Hematopoietic multipotent progenitor cell treated with erythropoietin and hydrocortisone succinate and interleukin-3 and kit ligand, for 8 days (in vitro differentiated cells): ENCODE results near the gene ACBD3.

Experiments
- DNase-seq: peaks from one replicate; pipeline ENCODE4 v3.0.0-alpha.2; 2015

ACBD3 gene

GRCh38 chr1:226199971-226200370, 13.4 kb upstream of the ACBD3 start:
- no peak for DNase-seq

DNA sequence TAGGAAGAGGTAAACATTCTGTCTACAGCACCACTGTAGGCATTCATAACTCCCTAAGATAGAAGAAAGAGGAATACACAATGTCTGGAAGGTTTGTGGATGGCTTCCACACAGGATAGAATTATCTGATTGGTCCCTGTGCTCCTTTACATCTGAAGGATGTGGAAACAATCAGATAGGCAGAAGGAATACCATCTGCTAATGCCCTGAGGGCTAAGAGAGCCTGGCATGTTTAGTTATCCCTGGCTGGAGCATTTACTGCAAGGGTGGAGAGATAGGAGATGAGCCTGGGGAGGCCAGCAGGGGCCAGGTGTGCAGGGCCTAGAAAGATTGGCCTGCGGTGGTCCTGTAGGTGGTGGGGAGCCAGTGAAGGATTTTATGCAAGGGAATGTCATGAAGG, 8.6 kb upstream of the ACBD3 start:
- DNase-seq: no peak

DNA sequence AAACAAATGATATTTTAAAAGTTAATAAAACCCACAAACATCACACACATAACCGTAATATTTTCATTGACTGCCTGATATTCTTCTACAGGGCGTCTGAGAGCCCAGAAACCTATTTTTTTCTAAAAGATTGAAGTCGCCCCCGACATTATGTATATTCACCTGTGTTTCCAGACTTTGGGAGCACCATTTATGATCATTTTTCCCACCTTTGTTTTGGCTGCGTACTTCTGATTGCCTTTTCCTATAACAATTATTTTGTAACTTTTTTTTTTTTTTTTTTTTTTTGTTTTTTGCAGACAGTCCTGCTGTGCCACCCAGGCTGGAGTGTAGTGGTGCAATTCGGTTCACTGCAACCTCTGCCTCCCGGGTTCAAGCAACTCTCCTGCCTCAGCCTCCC, 839 bp upstream of the ACBD3 start:
- no peak for DNase-seq

DNA sequence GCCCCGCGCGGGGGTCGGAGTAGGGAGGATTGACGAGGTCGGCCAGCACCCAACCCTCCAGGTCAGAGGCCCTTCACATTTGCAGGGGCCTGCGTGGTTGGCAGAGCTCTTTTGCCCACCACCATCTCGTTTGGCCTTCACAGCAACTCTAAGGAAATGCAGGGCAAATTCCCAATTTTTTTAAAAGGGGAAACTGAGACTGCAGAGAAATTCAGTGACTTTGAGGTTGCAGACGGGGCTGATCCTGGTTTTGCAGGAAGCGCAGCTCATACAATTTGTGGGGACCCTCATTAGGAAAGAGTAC, 430 bp upstream of the ACBD3 start:
- no peak for DNase-seq

DNA sequence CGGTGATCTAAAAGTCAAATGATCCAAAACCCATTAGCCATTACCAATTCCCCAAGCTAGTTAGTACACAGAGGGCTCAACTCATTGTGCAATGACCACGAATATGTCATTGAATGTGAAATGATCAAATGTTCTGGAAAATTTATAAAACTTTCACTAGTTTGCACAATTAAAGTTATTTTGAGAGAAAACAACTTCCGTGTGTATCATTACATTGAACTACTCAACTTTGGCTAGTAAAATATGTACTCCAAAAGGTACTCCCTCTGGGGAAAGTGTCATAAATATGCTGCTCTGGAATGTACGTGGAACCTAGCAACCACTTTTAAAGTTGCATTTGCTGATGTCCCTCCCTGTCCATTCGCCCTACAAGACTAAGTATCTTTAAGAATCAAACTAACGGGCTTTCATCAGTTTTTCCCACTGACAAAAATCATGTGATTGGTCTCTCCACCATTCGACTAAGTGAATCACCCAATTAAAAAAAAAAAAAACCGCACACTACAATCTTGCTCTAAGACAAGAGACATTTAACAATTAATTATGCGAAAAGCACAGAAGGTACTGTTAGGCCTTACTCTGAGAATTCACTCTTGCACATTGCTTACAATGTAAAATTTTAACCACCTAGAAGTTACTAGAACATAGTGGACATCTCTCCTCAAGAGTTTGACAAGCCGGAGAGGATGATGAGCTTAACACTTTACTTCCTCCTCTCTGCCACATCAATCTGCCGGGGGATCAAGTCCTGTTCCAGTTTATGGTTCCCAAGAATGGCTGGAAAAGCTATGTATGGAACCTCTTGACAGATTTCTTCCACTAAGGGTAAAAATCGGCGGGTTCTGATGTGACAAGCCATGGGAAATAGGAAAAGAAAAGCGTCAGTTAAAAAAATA, 1.2 kb downstream of the ACBD3 start:
- DNase-seq: peak; percentile 22

GRCh38 chr1:226181996-226182714, 4.4 kb downstream of the ACBD3 start:
- DNase-seq: peak; percentile 72

DNA sequence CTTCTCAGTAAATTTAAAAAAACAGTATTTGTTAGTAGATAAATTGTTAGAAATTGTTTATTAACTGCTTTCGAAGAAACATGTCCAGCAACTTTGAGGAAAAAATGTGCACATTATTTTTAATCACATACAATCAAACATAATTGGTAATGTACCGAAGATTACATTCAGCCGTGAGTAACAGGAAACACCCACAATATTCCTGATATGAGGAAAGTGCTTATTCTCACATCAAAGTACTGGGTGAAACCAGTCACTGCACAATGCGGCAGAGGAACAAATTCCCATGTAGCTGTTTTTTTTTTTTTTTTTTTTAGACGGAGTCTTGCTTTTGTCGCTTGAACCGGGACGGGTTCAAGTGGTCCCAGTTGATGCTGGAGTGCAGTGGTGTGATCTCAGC, 9.7 kb downstream of the ACBD3 start:
- DNase-seq: no peak

GRCh38 chr1:226172589-226172988, 14.0 kb downstream of the ACBD3 start:
- DNase-seq: no peak

GRCh38 chr1:226166341-226166740, 20.2 kb downstream of the ACBD3 start:
- no peak for DNase-seq

GRCh38 chr1:226164154-226164553, 22.4 kb downstream of the ACBD3 start:
- DNase-seq: no peak

GRCh38 chr1:226162898-226163297, 23.6 kb downstream of the ACBD3 start:
- DNase-seq: no peak

DNA sequence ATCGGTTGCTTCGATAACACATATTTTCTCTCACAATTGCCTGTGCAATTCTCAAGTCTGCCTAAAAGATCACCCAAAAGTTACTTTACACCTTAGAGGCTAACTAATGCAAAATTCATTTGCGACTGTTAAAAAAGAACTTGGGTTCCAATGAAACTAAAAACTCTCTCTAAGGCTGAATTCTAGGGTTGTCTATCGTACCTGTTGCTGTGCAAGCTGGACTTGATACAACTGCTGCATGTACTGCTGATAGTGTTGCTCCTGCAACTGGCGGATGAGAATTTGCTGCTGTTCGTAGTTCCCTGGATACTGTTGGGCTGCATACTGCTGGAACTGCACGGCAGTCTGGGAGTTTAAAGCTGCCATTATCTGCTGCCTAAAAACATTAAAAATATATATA, 27.6 kb downstream of the ACBD3 start:
- DNase-seq: no peak

DNA sequence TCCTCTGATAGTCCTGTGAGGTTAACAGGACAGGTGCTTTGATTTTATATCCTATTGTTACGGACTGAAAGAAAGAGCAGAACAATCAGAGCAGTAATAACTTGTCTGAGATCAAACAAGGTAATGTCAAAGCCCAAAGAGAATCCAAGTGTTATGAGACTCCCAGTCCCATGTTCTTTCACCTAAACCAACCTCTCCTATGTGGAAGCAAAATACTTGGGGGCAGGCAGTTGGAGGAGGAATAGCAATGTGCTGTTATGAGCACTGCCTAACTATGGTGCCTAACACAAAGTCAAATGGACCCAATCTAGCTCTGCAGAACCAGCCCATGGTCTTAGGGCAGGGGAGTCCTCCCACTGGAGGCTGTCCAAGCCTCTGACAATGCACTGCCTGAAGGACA, 28.1 kb downstream of the ACBD3 start:
- no peak for DNase-seq

- DNase-seq: no peak
Observed at GRCh38 chr1:226157761-226158316, 28.7 kb downstream of the ACBD3 start.

DNA sequence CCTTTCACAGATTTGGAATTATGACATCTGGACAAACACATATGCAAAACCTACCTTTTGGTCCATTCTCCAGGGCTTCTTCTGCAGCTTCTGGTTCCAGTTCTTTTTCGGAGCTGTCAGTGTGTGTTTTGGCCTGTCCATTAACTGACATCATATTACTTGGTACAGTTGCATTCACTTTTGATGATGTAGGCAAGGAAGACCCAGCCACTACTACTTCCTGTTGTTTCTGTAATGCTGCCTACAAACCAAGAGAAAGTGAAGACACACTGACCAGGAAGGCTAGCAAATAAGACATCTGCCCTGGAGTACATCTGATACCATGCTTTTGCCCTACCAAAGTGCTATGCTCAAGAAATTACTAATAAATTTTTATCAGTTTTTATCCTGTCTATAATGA, 31.9 kb downstream of the ACBD3 start:
- DNase-seq: no peak

- no peak for DNase-seq
Observed at GRCh38 chr1:226149806-226150205, 36.7 kb downstream of the ACBD3 start.

GRCh38 chr1:226148121-226148648, 38.4 kb downstream of the ACBD3 start:
- DNase-seq: no peak

DNA sequence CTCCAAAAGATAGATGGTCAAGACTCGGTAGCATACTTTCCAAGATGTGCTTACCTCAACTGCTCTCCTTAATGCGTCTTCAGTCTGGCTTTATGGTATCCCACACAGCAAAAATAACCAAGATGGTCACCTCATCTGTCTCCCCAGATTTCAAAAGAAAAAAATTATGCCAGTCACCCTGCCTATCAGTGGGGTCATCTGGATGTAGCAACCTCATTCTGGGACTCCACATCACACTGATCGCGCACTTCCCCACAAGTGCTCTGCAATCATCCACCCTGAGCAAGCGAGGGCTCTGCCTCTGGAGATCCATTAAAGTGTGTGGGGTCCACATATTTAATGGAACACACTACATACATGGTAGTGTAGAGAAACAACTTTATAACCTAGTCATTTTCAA, 42.5 kb downstream of the ACBD3 start:
- no peak for DNase-seq

GRCh38 chr1:226135709-226136108, 50.8 kb downstream of the ACBD3 start:
- DNase-seq: no peak

DNA sequence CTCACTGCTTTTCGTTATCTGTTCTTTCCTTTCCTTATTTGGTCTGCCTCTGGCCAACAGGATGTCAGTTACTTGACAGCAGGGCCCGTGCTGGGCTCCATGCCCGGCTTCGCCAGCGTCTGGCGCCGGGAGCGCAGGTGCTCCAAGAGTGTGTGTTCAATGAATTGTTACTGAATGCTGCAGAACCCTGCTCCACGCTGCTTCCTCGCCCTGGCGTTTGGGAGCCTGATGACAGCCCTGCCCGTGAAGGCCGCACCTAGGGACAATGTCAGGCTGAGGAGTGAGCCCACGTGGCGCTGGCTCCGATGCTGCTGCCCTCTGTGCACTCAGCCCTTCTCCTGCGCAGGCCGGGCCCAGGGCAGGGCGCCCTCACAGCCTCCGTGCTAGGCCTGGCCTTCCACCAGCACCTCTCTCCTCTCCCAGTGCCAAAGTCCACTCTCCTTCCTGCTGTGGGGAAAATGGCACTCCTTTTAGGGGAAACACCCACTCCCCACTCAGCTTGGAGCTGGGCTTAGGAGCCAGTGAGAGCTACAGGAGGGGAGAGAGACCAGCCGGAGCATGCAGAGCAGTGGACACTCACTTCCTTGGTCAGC, 51.4 kb downstream of the ACBD3 start:
- DNase-seq: no peak

- DNase-seq: no peak
Observed at GRCh38 chr1:226134170-226135058, 52.1 kb downstream of the ACBD3 start.

DNA sequence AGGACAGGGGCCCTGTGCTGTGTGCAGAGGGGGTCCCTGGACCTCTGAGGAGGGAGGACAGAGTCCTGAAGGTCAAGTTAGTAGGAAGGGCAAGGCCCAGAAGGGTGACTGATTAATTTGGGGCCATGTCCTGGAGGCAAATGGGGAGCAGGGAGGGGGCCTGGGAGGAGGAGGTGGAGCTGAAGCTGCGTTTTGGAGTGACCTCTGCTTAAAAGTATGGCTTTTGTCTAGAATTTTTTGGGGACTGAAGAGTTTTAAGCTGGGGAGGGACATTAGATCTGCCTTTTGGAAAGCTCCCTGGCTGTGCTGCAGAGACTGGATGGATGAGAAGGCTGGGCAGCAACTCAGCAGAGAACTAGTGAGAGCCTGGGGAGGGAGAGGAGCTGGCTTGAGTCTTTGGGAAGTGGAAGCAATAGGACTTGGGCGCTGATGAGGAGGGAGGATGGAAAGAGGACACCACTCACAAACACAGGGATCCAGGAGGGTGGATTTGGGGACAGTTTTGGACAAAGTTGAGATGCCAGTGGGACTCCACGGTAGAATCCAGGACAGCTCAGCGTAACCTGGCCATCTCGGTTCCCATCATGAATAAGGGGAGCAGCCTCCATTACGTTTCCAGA, 52.9 kb downstream of the ACBD3 start:
- no peak for DNase-seq
